ENCODE data around the gene PXK.

GRCh38 chr3:58355179-58355578, 22.5 kb downstream of the PXK start:
- TF ChIP-seq, protein P1, sequence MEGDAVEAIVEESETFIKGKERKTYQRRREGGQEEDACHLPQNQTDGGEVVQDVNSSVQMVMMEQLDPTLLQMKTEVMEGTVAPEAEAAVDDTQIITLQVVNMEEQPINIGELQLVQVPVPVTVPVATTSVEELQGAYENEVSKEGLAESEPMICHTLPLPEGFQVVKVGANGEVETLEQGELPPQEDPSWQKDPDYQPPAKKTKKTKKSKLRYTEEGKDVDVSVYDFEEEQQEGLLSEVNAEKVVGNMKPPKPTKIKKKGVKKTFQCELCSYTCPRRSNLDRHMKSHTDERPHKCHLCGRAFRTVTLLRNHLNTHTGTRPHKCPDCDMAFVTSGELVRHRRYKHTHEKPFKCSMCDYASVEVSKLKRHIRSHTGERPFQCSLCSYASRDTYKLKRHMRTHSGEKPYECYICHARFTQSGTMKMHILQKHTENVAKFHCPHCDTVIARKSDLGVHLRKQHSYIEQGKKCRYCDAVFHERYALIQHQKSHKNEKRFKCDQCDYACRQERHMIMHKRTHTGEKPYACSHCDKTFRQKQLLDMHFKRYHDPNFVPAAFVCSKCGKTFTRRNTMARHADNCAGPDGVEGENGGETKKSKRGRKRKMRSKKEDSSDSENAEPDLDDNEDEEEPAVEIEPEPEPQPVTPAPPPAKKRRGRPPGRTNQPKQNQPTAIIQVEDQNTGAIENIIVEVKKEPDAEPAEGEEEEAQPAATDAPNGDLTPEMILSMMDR (IDR thresholded peaks at IDR 0.05): no peak
- no peak for TF ChIP-seq POLR2A (IDR thresholded peaks at IDR 0.05)
